Stimulated activated CD4-positive, alpha-beta T cell treated with anti-CD3 and anti-CD28 coated beads, Interleukin-1b, Interleukin-23, amount 100 ng/mL, for 1 hour (primary cell): ENCODE measurements around the gene KRT5.
"Not testable (repeated sequence)": the region's sequence is repeated elsewhere in the genome, so short reads cannot be mapped to it uniquely, and the experiment has no call there.

Source experiments
- DNase-seq, 2 donors: peaks; one replicate each; pipeline ENCODE4 v3.0.0-alpha.2; 2020; ENCODE audit warnings: low read depth in 2 of 2

Gene KRT5

DNA sequence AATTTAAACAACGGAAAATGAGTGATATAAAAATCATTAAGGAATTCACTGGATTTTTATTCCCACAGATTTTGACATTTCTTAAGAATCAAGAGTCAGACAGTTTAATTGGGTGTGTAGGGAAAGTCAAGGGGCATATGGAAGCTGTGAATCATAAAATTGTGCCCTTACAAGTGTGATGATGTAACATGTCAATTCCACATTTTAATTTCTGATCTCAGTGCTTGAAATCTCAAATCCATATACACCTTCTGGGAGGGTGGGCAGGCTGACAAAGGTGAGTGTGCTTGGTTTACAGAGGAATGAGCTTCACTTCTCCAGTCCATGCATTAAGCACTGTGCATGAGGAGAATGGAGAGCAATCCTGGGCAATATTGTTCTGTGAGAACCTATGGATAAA lies 26.1 kb downstream of the KRT5 start:
- DNase-seq, result no peak

DNA sequence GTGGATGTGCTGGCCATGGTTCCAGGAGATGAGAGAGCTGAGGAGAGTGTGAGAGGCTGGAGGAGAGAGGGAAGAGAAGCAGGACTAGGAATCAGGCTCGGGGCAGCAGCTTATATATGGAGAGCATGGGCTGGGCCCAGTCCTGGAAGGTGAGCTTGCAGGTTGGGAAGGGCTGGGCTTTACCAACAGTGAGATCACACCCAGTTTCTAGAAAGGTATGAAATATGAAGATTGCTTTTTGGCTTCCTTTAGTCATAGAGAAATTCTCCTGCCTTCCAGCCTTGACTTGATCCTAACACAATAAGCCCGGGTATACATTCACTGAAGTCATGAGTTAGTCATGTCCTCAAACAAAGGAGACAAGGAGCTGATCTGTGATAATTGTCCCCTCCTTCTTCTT lies 27.0 kb downstream of the KRT5 start, which contains the start of gene KRT6A:
KRT6A (minus strand) TSS at position 86 of the 400 bp plus-strand sequence; CDS start at position 17, 69 bp downstream.
- no peak for DNase-seq

DNA sequence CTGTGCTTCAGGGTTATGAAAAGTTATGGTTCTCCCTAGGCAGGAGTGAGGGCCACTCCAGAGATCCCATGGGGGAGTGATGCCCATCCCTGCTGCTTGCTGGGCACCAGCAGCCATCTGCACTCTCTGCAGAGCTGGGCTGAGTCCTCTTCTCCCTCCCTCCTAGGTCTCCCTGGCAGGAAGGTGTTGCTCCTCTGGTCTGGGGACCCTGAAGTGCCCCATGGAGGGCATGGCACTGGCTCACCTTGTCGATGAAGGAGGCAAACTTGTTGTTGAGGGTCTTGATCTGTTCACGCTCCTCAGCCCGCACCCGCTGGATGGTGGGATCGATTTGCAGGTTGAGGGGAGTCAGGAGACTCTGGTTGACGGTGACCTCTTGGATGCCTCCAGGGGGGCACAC lies 27.8 kb downstream of the KRT5 start:
- not testable (repeated sequence) for DNase-seq

DNA sequence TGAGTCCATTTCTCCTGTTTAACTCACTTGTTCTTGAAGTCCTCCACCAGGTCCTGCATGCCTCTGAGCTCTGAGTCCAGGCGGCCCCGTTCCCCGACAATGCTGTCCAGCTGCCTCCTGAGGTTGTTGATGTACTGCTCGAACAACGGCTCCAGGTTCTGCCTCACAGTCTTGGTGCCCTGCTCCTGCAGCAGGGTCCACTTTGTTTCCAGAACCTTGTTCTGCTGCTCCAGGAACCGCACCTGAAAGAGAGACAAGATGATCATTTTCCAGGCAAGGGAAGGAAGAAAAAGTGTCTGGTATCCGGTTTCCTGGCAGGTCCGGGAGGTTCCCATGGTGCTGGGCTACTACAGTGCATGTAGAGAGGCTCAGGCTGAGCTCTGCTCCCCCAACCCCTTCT lies 28.7 kb downstream of the KRT5 start:
- DNase-seq, result not testable (repeated sequence)

DNA sequence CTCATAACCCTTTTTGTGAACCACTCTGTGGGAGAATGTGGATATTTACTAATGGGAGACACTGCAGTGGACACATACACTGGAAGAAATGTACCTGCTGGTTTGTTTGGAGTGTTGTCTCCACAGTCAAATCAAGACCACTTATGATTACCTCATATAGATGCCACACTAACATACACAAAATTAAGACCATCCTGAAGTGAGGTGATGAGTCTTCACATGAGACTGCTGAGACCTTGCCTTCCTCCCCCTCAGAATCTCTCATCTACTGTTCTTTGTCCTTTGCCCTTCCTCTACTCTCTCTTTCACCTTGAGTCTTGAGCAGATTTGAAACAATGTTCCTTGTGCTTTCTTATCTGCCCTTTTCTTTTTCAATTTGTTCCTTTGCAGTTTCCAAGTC lies 31.5 kb downstream of the KRT5 start:
- DNase-seq, result no peak

DNA sequence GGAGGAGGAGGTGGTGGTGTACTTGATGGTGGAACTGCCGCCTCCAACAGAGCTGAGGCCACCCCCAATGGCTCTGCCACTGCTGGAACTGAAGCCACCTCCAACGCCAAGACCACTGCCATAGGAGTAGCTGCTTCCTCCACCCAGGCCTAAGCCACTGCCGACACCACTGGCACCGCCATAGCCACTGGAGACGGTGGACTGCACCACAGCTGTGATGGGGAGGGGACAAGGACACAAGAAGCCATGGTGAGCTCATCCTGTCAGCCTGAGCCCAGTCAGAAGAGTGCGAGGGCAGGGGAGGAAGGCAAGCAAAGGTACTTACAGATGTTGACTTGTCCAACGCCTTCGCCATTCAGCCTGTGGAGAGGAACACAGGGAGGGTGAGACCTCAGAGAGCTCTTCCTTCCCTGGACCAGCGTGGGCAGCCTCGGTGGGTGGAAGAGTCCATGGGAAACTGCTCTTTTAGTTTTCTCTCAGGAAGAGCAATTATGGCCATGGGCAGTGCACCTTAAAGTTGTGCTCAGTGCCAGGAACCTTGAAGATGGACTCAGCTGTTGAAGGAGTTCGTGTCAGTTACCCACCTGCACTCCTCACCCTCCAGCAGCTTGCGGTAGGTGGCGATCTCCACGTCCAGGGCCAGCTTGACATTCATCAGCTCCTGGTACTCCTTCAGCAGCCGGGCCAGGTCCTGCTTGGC lies 32.3 kb downstream of the KRT5 start:
- not testable (repeated sequence) for DNase-seq

DNA sequence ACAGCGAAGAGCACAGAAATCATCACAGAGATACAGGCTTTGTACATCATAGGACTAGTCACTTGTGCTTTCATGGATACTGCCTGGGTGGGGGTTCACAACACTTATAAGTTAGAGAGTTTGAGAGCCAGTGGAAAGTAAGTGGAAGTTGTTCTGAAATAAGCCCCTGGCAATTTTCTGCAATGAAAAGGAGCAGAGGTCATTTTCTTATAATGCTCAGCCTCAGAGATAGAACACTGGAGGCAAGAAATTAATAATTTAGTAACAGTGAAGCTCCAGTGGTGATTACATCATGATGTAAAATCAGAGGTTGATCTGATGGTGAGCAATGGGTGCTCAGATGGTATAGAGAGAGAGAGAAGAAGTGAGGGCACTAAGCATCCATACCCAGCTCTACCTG lies 33.0 kb downstream of the KRT5 start:
- DNase-seq, result no peak

DNA sequence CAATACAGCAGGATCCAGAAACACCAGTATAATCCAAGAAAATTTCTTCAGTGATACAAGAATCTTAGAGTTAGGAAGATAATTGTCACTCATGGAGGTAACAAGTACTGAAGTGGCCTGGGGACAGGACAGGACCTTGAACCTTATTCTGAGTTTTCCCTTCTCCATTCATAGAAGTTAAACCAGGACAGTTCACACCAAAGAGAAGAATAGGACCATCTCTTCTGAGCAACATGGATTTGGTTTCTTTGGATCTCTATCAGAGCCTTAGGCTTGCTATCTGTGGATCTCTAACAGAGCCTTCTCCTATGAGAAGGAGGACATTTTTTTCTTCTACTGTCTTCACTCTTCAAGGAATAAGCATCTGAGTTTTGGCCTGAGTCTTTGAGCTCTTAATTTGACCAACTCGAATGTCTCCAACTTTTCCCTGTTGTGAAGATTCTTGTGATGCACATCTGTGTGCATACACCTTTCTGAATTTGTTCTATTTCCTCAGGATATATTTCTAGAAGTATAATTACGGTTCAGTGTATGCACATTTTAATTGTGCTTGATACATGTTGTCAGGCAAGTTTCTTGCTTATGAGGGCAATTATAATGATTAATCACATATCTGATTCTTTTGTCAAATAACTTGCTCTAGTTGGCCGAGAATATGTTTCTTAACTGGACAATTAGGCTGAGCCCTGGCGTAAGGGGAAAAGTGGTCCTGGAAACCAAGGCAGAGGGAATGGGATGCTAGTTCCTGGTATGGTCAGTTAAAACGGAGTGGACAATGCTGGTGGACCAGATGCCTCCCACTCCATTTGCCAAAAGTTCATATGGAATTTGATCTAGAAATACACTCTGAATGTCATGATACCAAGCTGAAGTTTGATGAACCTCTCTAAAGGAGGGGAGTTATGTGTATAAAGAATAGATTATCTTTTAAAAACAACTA lies 33.8 kb downstream of the KRT5 start:
- no peak for DNase-seq

DNA sequence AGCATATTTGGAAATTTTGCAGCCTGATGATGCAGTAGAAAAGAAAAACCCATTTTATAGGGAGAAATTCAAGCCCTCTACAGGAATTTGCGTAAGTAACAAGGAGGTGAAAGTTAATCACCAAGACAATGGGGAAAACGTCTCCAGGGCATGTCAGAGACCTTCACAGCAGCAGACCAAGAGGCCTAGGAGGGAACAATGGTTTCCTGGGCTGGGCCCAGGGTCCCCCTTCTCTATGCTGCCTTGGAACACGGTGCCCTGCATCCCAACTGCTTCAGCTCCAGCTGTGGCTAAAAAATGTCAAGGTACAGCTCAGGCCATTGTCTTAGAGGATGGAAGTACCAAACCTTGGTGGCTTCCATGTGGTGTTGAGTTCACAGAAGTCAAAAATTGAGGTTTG lies 40.1 kb downstream of the KRT5 start:
- DNase-seq, result no peak

DNA sequence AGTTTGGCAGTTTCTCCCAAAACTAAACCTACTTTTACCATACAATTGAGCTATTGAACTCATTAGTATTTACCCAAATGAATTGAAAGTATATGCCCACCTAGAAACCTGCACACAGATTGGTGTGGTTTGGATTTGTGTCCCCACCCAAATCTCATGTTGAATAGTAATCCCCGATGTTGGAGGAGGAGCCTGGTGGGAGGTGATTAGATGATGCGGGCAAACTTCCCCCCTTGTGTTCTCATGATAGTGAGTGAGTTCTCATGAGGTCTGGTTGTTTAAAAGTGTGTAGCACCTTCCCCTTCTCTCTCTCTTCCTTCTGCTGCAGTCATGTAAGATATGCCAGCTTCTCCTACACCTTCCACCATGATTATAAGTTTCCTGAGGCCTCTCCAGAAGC lies 42.5 kb downstream of the KRT5 start:
- DNase-seq, result no peak

DNA sequence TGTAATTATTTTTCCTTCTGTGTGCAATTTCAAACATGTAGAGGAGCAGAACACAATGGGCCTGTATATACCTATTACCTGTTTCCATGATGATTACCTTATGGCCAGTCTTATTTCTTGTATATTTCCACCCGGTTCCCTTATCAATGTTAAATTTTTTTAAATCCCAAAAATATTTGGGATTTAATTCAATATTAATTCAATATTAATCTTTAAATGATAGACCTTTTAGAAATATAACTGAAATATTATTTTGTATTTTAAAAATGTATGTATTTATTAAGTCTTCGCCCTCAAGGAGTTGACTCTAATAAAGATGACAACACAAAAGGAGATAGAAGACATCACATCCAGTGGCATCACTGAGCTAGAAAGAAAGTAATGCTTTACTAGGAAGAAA lies 46.0 kb downstream of the KRT5 start:
- DNase-seq, result no peak

DNA sequence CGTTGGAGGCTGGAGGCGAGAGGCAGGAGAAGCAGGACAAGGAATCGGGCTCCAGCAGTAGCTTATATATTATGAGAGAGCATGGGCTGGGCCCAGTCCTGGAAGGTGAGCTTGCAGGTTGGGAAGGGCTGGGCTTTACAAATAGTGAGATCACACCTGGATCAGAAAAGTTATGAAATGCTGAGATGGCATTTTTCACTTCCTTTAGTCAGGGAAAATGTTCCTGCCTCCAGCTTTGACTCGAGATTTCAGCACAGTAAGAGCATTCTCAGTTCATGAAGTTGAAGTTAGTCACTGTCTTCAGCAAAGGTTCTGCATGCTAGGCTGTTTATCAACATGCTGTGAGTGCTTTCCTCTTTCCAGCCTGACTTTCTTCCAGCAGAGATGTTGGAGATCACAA lies 46.4 kb downstream of the KRT5 start, which contains the start of gene KRT6C:
KRT6C (minus strand) TSS at position 38 of the 400 bp plus-strand sequence. CDS start 68 bp downstream, outside the sequence.
- no peak for DNase-seq

DNA sequence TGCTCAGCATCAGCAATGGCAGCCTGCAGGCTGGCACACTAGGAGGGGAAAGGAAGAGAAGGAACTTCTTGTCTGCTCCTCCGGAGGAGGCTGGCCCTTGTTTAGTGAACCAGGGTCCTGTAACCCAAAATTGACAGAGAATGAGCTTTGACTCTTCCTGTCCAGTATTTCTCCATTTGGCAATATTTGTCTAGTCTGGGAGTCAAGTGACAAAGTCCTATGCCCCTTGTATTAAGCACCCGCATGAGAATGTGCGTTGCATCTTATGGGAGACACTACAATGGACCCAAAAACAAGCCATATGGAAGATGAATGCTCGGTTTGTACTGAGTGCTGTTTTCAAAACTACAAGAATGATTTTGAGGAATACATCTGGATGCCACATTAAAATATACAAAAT lies 50.3 kb downstream of the KRT5 start:
- no peak for DNase-seq

DNA sequence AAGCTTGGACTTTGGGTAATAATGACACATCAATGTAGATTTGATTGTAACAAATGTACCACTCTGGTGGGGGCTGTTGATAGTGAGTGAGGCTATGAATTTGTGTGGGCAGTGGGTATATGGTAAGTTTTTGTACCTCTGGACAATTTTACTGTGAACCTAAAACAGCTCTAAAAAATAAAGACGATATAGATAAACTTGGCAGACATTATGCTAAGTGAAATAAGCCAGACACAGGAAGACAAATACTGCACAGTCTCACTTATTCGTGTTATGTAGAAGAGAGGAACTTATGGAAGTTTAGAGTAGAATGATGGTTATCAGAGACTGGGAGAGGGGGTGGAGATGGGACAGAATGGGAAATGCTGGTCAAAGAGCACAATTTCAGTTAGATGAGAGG lies 55.3 kb downstream of the KRT5 start:
- DNase-seq, result no peak
